Left lung (tissue), 10 donors: Measurements from ENCODE around the gene MRPS27. TPM values are rescaled to one million over a fixed set of nuclear protein-coding genes. Genes with fewer than 3 reads are reported as not detected.

ENCODE experiments used
- ATAC-seq: fragments of 200-7000 bp; cut with Tn5 transposase; one replicate; pipeline ENCODE4 v1.9.1; 2020; ENCODE audit warnings: moderate library complexity
- DNase-seq, 4 donors: peaks; one replicate each; pipeline ENCODE4 v3.0.0-alpha.2; 2013 to 2020
- H3K27ac ChIP-seq, 2 donors: fragments of 200-600 bp; sonication (generic) in 1 of 2; one replicate each; pipeline versions ENCODE4 v1.5.0 to v1.8.0; 2020 to 2021
- H3K27me3 ChIP-seq, 2 donors: fragments of 200-600 bp; sonication (generic) in 1 of 2; one replicate each; pipeline versions ENCODE4 v1.5.0 to v1.8.0; 2020 to 2021
- H3K36me3 ChIP-seq, 2 donors: fragments of 200-600 bp; sonication (generic) in 1 of 2; one replicate each; pipeline versions ENCODE4 v1.5.0 to v1.8.0; 2020 to 2021
- H3K4me1 ChIP-seq, 2 donors: fragments of 200-600 bp; one replicate each; pipeline ENCODE4 v1.8.0; 2021
- H3K4me3 ChIP-seq, 2 donors: fragments of 200-600 bp; sonication (generic) in 1 of 2; one replicate each; pipeline versions ENCODE4 v1.5.0 to v1.8.0; 2020 to 2021; ENCODE audit warnings: mild to moderate bottlenecking in 1 of 2
- H3K9me3 ChIP-seq, 2 donors: fragments of 200-600 bp; sonication (generic) in 1 of 2; one replicate each; pipeline versions ENCODE4 v1.5.0 to v1.8.0; 2020 to 2021
- intact Hi-C, 2 donors: fragments of 100-400 bp; cut with DNase I; formaldehyde crosslinking; loops; one replicate each; pipeline versions ENCODE4 v1.11.2 to v1.14.2; 2022
- polyA plus RNA-seq, 6 donors: library from polyadenylated mRNA; unstranded; fragments of 120-200 nt; gene quantifications; one replicate each; pipeline ENCODE4 v1.2.1, GENCODE V29; 2013; ENCODE audit not compliant: insufficient read length in 6 of 6
- total RNA-seq, 2 donors: library from RNA; stranded (reverse); fragmentation: NEBNext Ultra II Directional; extraction: Animal tissue kit (Norgen Biotek cat#: 25700); gene quantifications; one replicate each; pipeline ENCODE4 v1.2.1, GENCODE V29; 2021
- TF ChIP-seq, protein P1 (sequence below), 2 donors: fragments of 200-600 bp; sonication (generic) in 1 of 2; IDR thresholded peaks; one replicate each; pipeline versions ENCODE4 v1.5.0 to v1.8.0; 2021; ENCODE audit warnings: antibody characterized with exemption in 2 of 2
- donor health status: DM: no; HTN: yes; CAD: no.
- donor health status: DM: no; HTN: no; CAD: no.

MRPS27 gene
- total and polyA plus RNA-seq, 8 donors = 44.1 to 79.8 (median 65.4) TPM

DNA sequence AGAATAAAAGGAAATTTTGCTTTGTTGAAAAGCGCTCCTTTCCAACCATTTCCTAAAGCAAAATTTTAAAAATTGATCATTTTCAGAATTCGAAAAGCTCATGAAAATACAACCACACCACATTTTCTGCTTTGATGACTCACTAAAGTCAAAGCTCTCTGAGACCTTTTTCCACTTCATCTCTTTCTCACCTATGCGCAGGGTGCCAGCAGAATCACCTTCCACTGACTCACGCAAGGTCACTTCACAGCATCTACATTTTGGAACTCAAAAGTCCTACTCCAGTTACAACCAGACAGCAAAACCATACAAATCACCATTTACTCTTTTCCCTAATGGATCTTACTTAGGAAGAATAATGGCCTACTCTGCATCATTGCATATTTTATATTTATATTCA lies 106.6 kb downstream of the MRPS27 start:
- Histone ChIP-seq H3K4me1 (no peaks in the 10 kb centered on the region), H3K36me3 (peaks cover 0 to 19% of the 10 kb centered on the region in 2 donors), H3K27me3 (no peaks in the 10 kb centered on the region), H3K4me3 (no peak overlapping the region), H3K27ac (no peak overlapping the region), H3K9me3 (no peaks in the 10 kb centered on the region)
- no peak for ATAC-seq
- TF ChIP-seq, protein P1, sequence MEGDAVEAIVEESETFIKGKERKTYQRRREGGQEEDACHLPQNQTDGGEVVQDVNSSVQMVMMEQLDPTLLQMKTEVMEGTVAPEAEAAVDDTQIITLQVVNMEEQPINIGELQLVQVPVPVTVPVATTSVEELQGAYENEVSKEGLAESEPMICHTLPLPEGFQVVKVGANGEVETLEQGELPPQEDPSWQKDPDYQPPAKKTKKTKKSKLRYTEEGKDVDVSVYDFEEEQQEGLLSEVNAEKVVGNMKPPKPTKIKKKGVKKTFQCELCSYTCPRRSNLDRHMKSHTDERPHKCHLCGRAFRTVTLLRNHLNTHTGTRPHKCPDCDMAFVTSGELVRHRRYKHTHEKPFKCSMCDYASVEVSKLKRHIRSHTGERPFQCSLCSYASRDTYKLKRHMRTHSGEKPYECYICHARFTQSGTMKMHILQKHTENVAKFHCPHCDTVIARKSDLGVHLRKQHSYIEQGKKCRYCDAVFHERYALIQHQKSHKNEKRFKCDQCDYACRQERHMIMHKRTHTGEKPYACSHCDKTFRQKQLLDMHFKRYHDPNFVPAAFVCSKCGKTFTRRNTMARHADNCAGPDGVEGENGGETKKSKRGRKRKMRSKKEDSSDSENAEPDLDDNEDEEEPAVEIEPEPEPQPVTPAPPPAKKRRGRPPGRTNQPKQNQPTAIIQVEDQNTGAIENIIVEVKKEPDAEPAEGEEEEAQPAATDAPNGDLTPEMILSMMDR (IDR thresholded peaks at IDR 0.05) = no peak
- DNase-seq = no peak
- intact Hi-C loops = no loop called here

DNA sequence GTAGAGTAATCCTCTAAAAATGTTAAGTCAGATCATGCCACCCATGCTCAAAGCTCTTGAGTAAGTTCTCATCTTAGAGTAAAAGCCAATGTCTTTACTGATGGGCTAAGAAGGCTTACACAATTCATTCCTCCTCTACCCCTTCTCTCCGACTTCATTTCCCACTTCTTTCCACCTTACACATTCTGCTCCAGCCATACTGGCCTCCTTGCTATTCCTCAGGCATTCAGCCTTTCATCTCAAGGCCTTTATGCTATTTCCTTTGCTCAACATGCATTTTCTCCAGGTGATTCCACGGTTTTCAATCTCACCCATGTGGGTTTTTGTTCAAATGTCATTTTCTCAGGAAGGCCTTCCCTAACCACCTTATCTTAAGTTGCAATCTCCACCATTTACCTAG lies 107.9 kb downstream of the MRPS27 start:
- no peak overlapping the region for H3K4me3 ChIP-seq
- no peak for DNase-seq
- H3K27me3 ChIP-seq = no peaks in the 10 kb centered on the region
- no peak overlapping the region for H3K27ac ChIP-seq
- ATAC-seq = no peak
- H3K36me3 ChIP-seq = peaks cover 0 to 7% of the 10 kb centered on the region in 2 donors
- TF ChIP-seq, protein P1 (IDR thresholded peaks at IDR 0.05) = no peak
- intact Hi-C loops = no loop called here
- no peaks in the 10 kb centered on the region for H3K9me3 ChIP-seq
- no peaks in the 10 kb centered on the region for H3K4me1 ChIP-seq

DNA sequence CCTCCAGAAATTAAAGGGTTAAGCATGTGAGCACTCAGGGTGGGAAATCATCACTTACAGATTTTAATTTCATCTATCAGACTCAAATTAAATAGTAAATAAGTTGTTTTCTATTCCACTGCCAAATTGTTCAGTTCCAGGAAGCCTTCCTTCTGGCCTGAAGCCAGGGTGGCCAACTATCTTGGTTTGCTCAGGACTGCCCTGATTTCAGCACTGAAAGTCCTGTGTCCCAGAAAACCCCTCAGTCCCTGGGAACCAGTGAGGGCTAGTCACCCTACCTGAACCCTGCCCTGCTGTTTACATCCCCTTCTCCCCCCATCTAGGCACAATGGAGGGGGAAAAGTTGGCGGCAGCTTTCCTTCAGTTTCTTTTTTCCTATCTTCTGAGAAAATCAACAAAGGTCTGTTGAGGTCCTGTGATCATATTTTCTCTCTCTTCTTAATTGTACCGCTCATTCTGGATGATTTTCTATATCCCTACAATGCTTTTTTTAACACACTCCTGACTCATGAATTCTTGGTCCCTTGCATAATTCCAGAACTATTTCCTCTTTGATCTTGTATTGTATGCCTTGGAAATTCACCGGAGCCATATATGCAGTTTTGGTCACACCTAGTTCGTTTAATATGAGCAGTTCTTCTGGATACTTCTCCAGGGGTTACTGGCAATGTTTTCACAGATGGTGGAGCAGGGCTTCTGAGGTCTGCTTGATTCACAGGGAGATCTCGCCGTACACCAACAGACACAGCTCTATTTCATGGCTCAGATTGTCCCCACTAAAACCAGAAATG lies 109.0 kb downstream of the MRPS27 start:
- H3K27ac ChIP-seq = peak overlapping the region; percentile 26 to 49
- no peaks in the 10 kb centered on the region for H3K27me3 ChIP-seq
- no peaks in the 10 kb centered on the region for H3K4me1 ChIP-seq
- no peaks in the 10 kb centered on the region for H3K9me3 ChIP-seq
- TF ChIP-seq, protein P1 (IDR thresholded peaks at IDR 0.05) = no peak
- H3K36me3 ChIP-seq = no peaks in the 10 kb centered on the region
- no peak overlapping the region for H3K4me3 ChIP-seq
- intact Hi-C loops = no loop called here
- ATAC-seq (peak; percentile 33), DNase-seq (peak in 2 of 4 donors; percentile 24 to 48)

DNA sequence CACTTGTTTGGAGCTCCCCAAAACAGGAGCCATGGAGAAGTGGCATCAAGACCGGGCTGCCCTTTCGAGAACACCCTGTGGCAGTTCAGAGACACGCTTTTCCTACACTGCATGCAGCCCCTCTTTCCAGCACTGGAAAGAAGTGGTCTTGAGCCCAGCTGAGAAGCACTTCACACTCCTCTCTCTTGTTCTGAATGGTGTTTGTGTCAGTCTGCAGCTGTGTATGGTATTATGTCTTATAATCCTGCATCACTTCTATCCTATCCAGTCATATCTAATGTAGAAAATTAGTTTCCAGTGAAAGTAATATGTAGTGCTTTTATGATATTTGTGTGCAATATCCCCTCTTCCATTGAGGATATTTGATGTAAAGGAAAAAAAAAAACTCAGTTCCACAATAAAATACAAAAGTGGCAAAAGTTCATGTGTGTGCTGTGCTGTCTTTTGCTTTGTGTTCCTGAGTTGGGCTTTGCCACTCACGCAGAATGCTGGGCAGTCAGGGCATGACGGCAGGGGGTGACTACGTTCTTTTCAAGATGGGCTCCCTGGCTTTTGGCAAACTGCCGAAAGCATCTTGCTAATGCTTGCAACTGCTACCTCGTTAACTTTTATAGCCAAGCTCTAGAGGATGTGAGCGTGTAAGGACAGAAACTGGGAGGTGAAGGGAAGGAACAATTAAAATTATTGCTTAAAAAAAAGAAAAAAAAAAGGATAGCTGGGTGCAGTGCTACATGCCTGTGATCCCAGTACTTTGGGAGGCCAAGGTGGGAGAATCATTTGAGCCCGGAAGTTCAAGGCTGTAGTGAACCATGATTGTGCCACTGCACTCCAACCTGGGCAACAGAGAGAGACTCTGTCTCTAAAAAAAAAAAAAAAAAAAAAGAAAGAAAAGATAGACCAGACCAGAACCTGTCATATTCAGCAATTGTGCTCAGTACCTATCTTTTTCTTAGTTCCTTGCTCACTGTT lies 110.6 kb downstream of the MRPS27 start:
- no peaks in the 10 kb centered on the region for H3K4me1 ChIP-seq
- no peaks in the 10 kb centered on the region for H3K9me3 ChIP-seq
- intact Hi-C loops = no loop called here
- H3K27me3 ChIP-seq = no peaks in the 10 kb centered on the region
- DNase-seq (no peak), ATAC-seq (no peak)
- TF ChIP-seq, protein P1 (IDR thresholded peaks at IDR 0.05) = no peak
- H3K4me3 ChIP-seq = no peak overlapping the region
- H3K36me3 ChIP-seq = no peaks in the 10 kb centered on the region
- H3K27ac ChIP-seq = no peak overlapping the region
